H9 (cell line): ENCODE data around the gene LMX1B. TPM values are rescaled to one million over a fixed set of nuclear protein-coding genes. Genes with fewer than 3 reads are reported as not detected.
A peak's percentile ranks its signal among the peaks of the same experiment; 100 is the strongest.

Experiments used
- DNase-seq: peaks from one replicate; pipeline ENCODE4 v3.0.0-alpha.2; 2017
- H2AFZ ChIP-seq: one replicate; pipeline ENCODE4 v1.6.1; 2013; ENCODE audit warnings: mild to moderate bottlenecking, low read length, control low read depth, moderate library complexity
- H2AK5ac ChIP-seq: 2 replicates; pipeline ENCODE4 v1.6.1; 2013; ENCODE audit warnings: low read length, control low read depth, mixed read lengths; ENCODE audit not compliant: insufficient read length
- H2BK120ac ChIP-seq: one replicate; pipeline ENCODE4 v1.6.1; 2013; ENCODE audit warnings: low read depth, mild to moderate bottlenecking, low read length, control low read depth, inconsistent platforms; ENCODE audit not compliant: poor library complexity, severe bottlenecking
- H2BK12ac ChIP-seq: 2 replicates; pipeline ENCODE4 v1.6.1; 2013; ENCODE audit warnings: low read length, control low read depth, mixed read lengths, low read depth; ENCODE audit not compliant: insufficient read length
- H2BK15ac ChIP-seq: 2 replicates; pipeline ENCODE4 v1.6.1; 2013; ENCODE audit warnings: low read depth, low read length, control low read depth
- H2BK20ac ChIP-seq: one replicate; pipeline ENCODE4 v1.6.1; 2013; ENCODE audit warnings: low read depth, mild to moderate bottlenecking, low read length, control low read depth, inconsistent platforms; ENCODE audit not compliant: poor library complexity, severe bottlenecking
- H2BK5ac ChIP-seq: 2 replicates; pipeline ENCODE4 v1.6.1; 2013; ENCODE audit warnings: low read length, control low read depth, mixed read lengths; ENCODE audit not compliant: insufficient read length
- H3K14ac ChIP-seq: 2 replicates; pipeline ENCODE4 v1.6.1; 2013; ENCODE audit warnings: low read length, control low read depth; ENCODE audit not compliant: insufficient read depth
- H3K18ac ChIP-seq: 2 replicates; pipeline ENCODE4 v1.6.1; 2013; ENCODE audit warnings: low read depth, mild to moderate bottlenecking, mixed read lengths, low read length, control low read depth; ENCODE audit not compliant: insufficient read length
- H3K23ac ChIP-seq: 2 replicates; pipeline ENCODE4 v1.6.1; 2013; ENCODE audit warnings: low read length, control low read depth, mixed read lengths, low read depth; ENCODE audit not compliant: insufficient read length
- H3K23me2 ChIP-seq: 2 replicates; pipeline ENCODE4 v1.6.1; 2013; ENCODE audit warnings: low read depth, mild to moderate bottlenecking, mixed read lengths, low read length, control low read depth; ENCODE audit not compliant: insufficient read length, poor library complexity, severe bottlenecking
- H3K27ac ChIP-seq: 2 replicates; pipeline ENCODE4 v1.5.1; 2013; ENCODE audit warnings: low read length, control low read depth, mixed read lengths, low read depth; ENCODE audit not compliant: insufficient read length
- H3K27me3 ChIP-seq: 2 replicates; pipeline ENCODE4 v1.6.1; 2013; ENCODE audit warnings: low read length, control low read depth, inconsistent platforms; ENCODE audit not compliant: insufficient read depth
- H3K4ac ChIP-seq: 2 replicates; pipeline ENCODE4 v1.6.1; 2013; ENCODE audit warnings: low read depth, mild to moderate bottlenecking, control low read depth, inconsistent platforms, low read length, moderate library complexity
- H3K4me1 ChIP-seq: 2 replicates; pipeline ENCODE4 v1.6.1; 2013; ENCODE audit warnings: low read length, control low read depth, inconsistent platforms; ENCODE audit not compliant: insufficient read depth
- H3K4me2 ChIP-seq: 2 replicates; pipeline ENCODE4 v1.6.1; 2013; ENCODE audit warnings: low read length, control low read depth, mixed read lengths; ENCODE audit not compliant: insufficient read length, insufficient read depth
- H3K56ac ChIP-seq: 2 replicates; pipeline ENCODE4 v1.6.1; 2013; ENCODE audit warnings: low read depth, mild to moderate bottlenecking, mixed read lengths, low read length, control low read depth; ENCODE audit not compliant: insufficient read length
- H3K79me1 ChIP-seq: 2 replicates; pipeline ENCODE4 v1.6.1; 2013; ENCODE audit warnings: low read depth, mild to moderate bottlenecking, moderate library complexity, low read length, control low read depth, inconsistent platforms; ENCODE audit not compliant: insufficient read depth, poor library complexity, severe bottlenecking
- H3K79me2 ChIP-seq: 2 replicates; pipeline ENCODE4 v1.6.1; 2013; ENCODE audit warnings: low read length, control low read depth, inconsistent platforms; ENCODE audit not compliant: insufficient read depth
- H3K9ac ChIP-seq: 2 replicates; pipeline ENCODE4 v1.6.1; 2013; ENCODE audit warnings: low read length, control low read depth, mixed read lengths; ENCODE audit not compliant: insufficient read length; ENCODE audit errors: extremely low read depth
- H3K9me3 ChIP-seq: one replicate; pipeline ENCODE4 v1.6.1; 2013; ENCODE audit warnings: low read depth, low read length, inconsistent platforms; ENCODE audit not compliant: control insufficient read depth
- H3T11ph ChIP-seq: one replicate; pipeline ENCODE4 v1.6.1; 2013; ENCODE audit warnings: mild to moderate bottlenecking, low read length, control low read depth, inconsistent platforms
- H4K20me1 ChIP-seq: one replicate; pipeline ENCODE4 v1.6.1; 2013; ENCODE audit not compliant: control insufficient read depth, insufficient read length, insufficient read depth
- H4K5ac ChIP-seq: 2 replicates; pipeline ENCODE4 v1.6.1; 2013; ENCODE audit warnings: low read depth, mild to moderate bottlenecking, mixed read lengths, low read length, control low read depth; ENCODE audit not compliant: insufficient read length
- H4K8ac ChIP-seq: replicated peaks from 2 replicates; pipeline ENCODE4 v1.6.1; 2013; ENCODE audit warnings: low read length, control low read depth, mixed read lengths, low read depth; ENCODE audit not compliant: insufficient read length
- H4K91ac ChIP-seq: 2 replicates; pipeline ENCODE4 v1.6.1; 2013; ENCODE audit warnings: low read depth, mild to moderate bottlenecking, moderate library complexity, mixed read lengths, low read length, control low read depth; ENCODE audit not compliant: insufficient read length
- H3K27ac Mint-ChIP-seq, 3 experiments: 2 replicates in 2 of 3; 3 replicates in 1 of 3; pipeline ENCODE4 v1.8.0; 2020 to 2021; ENCODE audit warnings: mixed read lengths in 3 of 3, mild to moderate bottlenecking in 1 of 3, moderate library complexity in 1 of 3
- H3K27me3 Mint-ChIP-seq: 2 replicates; pipeline ENCODE4 v1.8.0; 2021; ENCODE audit warnings: low read depth, mild to moderate bottlenecking, moderate library complexity, mixed read lengths
- H3K36me3 Mint-ChIP-seq, 3 experiments: 2 replicates in 2 of 3; 3 replicates in 1 of 3; pipeline ENCODE4 v1.8.0; 2020 to 2021; ENCODE audit warnings: low read depth in 3 of 3, mixed read lengths in 3 of 3; ENCODE audit not compliant: insufficient read depth in 1 of 3
- H3K4me1 Mint-ChIP-seq, 2 experiments: 2 replicates each; pipeline ENCODE4 v1.8.0; 2020; ENCODE audit warnings: mixed read lengths in 2 of 2
- H3K4me3 Mint-ChIP-seq, 2 experiments: 2 replicates in 1 of 2; 3 replicates in 1 of 2; pipeline ENCODE4 v1.8.0; 2020 to 2021; ENCODE audit warnings: mild to moderate bottlenecking in 2 of 2, mixed read lengths in 2 of 2, moderate library complexity in 1 of 2
- H3K9me3 Mint-ChIP-seq, 2 experiments: 2 replicates in 1 of 2; 3 replicates in 1 of 2; pipeline ENCODE4 v1.8.0; 2020; ENCODE audit warnings: mild to moderate bottlenecking in 2 of 2, mixed read lengths in 2 of 2, moderate library complexity in 1 of 2
- CTCF ChIP-seq: fragments of 200-600 bp; sonication (generic); conservative IDR thresholded peaks from 3 replicates; pipeline ENCODE4 v1.8.0; 2021; ENCODE audit warnings: antibody characterized with exemption, mild to moderate bottlenecking
- WGBS: extraction: QIAGEN DNeasy Blood & Tissue Kit; methylation state at CpG from one replicate; pipeline ENCODE4 v1.1.7; 2013; ENCODE audit warnings: missing lambda C conversion rate, low lambda C conversion rate, mixed read lengths; ENCODE audit not compliant: insufficient read length; ENCODE audit errors: extremely low coverage; 5-methylcytosine and 5-hydroxymethylcytosine counted together
- total RNA-seq: library from RNA; stranded (reverse); gene quantifications from 2 replicates; pipeline ENCODE4 v1.2.1, GENCODE V29; 2021

Gene LMX1B
- total RNA-seq, 1 experiment from 2014 or later = 0.85 TPM

- Mint-ChIP-seq H3K36me3 (no peaks in the 10 kb centered on the region), H3K9me3 (no peaks in the 10 kb centered on the region), H3K4me3 (no peak overlapping the region), H3K27me3 (peaks cover 31% of the 10 kb centered on the region), H3K4me1 (peaks cover 34 to 43% of the 10 kb centered on the region in 2 experiments), H3K27ac (no peak overlapping the region)
- no peak for DNase-seq
- Histone ChIP-seq H3K27me3 (no peaks in the 10 kb centered on the region; the same call in 1 of the 2 replicates), H3K9me3 (no peaks in the 10 kb centered on the region), H3K27ac (no peak overlapping the region), H3K18ac (peak overlapping the region; percentile 0), H3K23me2 (peaks cover 3% of the 10 kb centered on the region), H2BK15ac (no peak overlapping the region), H4K91ac (no peak overlapping the region), H3K4ac (no peak overlapping the region), H4K20me1 (no peaks in the 10 kb centered on the region), H4K8ac (no peak overlapping the region), H2BK120ac (no peak overlapping the region), H3K79me2 (no peaks in the 10 kb centered on the region), H3K4me1 (peaks cover 8% of the 10 kb centered on the region; the same call in 1 of the 2 replicates), H3K9ac (no peak overlapping the region), H3K14ac (no peak overlapping the region), H3T11ph (no peak overlapping the region), H3K56ac (no peak overlapping the region), H3K23ac (no peak overlapping the region), H2BK12ac (no peak overlapping the region), H2BK5ac (no peak overlapping the region), H4K5ac (no peak overlapping the region), H2AFZ (no peak overlapping the region), H2BK20ac (no peak overlapping the region), H3K79me1 (no peaks in the 10 kb centered on the region), H2AK5ac (no peak overlapping the region), H3K4me2 (no peak overlapping the region)
- TF ChIP-seq CTCF = no peak
- no CpG with 5 or more reads among the region's 7 CpGs for WGBS
These were observed 49.9 kb downstream of the LMX1B start for GRCh38 chr9:126663661-126664072.
